H9 (cell line): ENCODE results near the gene PTTG1. TPM values are rescaled to one million over a fixed set of nuclear protein-coding genes. Genes with fewer than 3 reads are reported as not detected.

Experiments used
- DNase-seq: peaks from one replicate; pipeline ENCODE4 v3.0.0-alpha.2; 2017
- H2AFZ ChIP-seq: one replicate; pipeline ENCODE4 v1.6.1; 2013; ENCODE audit warnings: mild to moderate bottlenecking, low read length, control low read depth, moderate library complexity
- H2AK5ac ChIP-seq: 2 replicates; pipeline ENCODE4 v1.6.1; 2013; ENCODE audit warnings: low read length, control low read depth, mixed read lengths; ENCODE audit not compliant: insufficient read length
- H2BK120ac ChIP-seq: one replicate; pipeline ENCODE4 v1.6.1; 2013; ENCODE audit warnings: low read depth, mild to moderate bottlenecking, low read length, control low read depth, inconsistent platforms; ENCODE audit not compliant: poor library complexity, severe bottlenecking
- H2BK12ac ChIP-seq: 2 replicates; pipeline ENCODE4 v1.6.1; 2013; ENCODE audit warnings: low read length, control low read depth, mixed read lengths, low read depth; ENCODE audit not compliant: insufficient read length
- H2BK15ac ChIP-seq: 2 replicates; pipeline ENCODE4 v1.6.1; 2013; ENCODE audit warnings: low read depth, low read length, control low read depth
- H2BK20ac ChIP-seq: one replicate; pipeline ENCODE4 v1.6.1; 2013; ENCODE audit warnings: low read depth, mild to moderate bottlenecking, low read length, control low read depth, inconsistent platforms; ENCODE audit not compliant: poor library complexity, severe bottlenecking
- H2BK5ac ChIP-seq: 2 replicates; pipeline ENCODE4 v1.6.1; 2013; ENCODE audit warnings: low read length, control low read depth, mixed read lengths; ENCODE audit not compliant: insufficient read length
- H3K14ac ChIP-seq: 2 replicates; pipeline ENCODE4 v1.6.1; 2013; ENCODE audit warnings: low read length, control low read depth; ENCODE audit not compliant: insufficient read depth
- H3K18ac ChIP-seq: 2 replicates; pipeline ENCODE4 v1.6.1; 2013; ENCODE audit warnings: low read depth, mild to moderate bottlenecking, mixed read lengths, low read length, control low read depth; ENCODE audit not compliant: insufficient read length
- H3K23ac ChIP-seq: 2 replicates; pipeline ENCODE4 v1.6.1; 2013; ENCODE audit warnings: low read length, control low read depth, mixed read lengths, low read depth; ENCODE audit not compliant: insufficient read length
- H3K23me2 ChIP-seq: 2 replicates; pipeline ENCODE4 v1.6.1; 2013; ENCODE audit warnings: low read depth, mild to moderate bottlenecking, mixed read lengths, low read length, control low read depth; ENCODE audit not compliant: insufficient read length, poor library complexity, severe bottlenecking
- H3K27ac ChIP-seq: 2 replicates; pipeline ENCODE4 v1.5.1; 2013; ENCODE audit warnings: low read length, control low read depth, mixed read lengths, low read depth; ENCODE audit not compliant: insufficient read length
- H3K27me3 ChIP-seq: 2 replicates; pipeline ENCODE4 v1.6.1; 2013; ENCODE audit warnings: low read length, control low read depth, inconsistent platforms; ENCODE audit not compliant: insufficient read depth
- H3K4ac ChIP-seq: 2 replicates; pipeline ENCODE4 v1.6.1; 2013; ENCODE audit warnings: low read depth, mild to moderate bottlenecking, control low read depth, inconsistent platforms, low read length, moderate library complexity
- H3K4me1 ChIP-seq: 2 replicates; pipeline ENCODE4 v1.6.1; 2013; ENCODE audit warnings: low read length, control low read depth, inconsistent platforms; ENCODE audit not compliant: insufficient read depth
- H3K4me2 ChIP-seq: 2 replicates; pipeline ENCODE4 v1.6.1; 2013; ENCODE audit warnings: low read length, control low read depth, mixed read lengths; ENCODE audit not compliant: insufficient read length, insufficient read depth
- H3K56ac ChIP-seq: 2 replicates; pipeline ENCODE4 v1.6.1; 2013; ENCODE audit warnings: low read depth, mild to moderate bottlenecking, mixed read lengths, low read length, control low read depth; ENCODE audit not compliant: insufficient read length
- H3K79me1 ChIP-seq: 2 replicates; pipeline ENCODE4 v1.6.1; 2013; ENCODE audit warnings: low read depth, mild to moderate bottlenecking, moderate library complexity, low read length, control low read depth, inconsistent platforms; ENCODE audit not compliant: insufficient read depth, poor library complexity, severe bottlenecking
- H3K79me2 ChIP-seq: 2 replicates; pipeline ENCODE4 v1.6.1; 2013; ENCODE audit warnings: low read length, control low read depth, inconsistent platforms; ENCODE audit not compliant: insufficient read depth
- H3K9ac ChIP-seq: 2 replicates; pipeline ENCODE4 v1.6.1; 2013; ENCODE audit warnings: low read length, control low read depth, mixed read lengths; ENCODE audit not compliant: insufficient read length; ENCODE audit errors: extremely low read depth
- H3K9me3 ChIP-seq: one replicate; pipeline ENCODE4 v1.6.1; 2013; ENCODE audit warnings: low read depth, low read length, inconsistent platforms; ENCODE audit not compliant: control insufficient read depth
- H3T11ph ChIP-seq: one replicate; pipeline ENCODE4 v1.6.1; 2013; ENCODE audit warnings: mild to moderate bottlenecking, low read length, control low read depth, inconsistent platforms
- H4K20me1 ChIP-seq: one replicate; pipeline ENCODE4 v1.6.1; 2013; ENCODE audit not compliant: control insufficient read depth, insufficient read length, insufficient read depth
- H4K5ac ChIP-seq: 2 replicates; pipeline ENCODE4 v1.6.1; 2013; ENCODE audit warnings: low read depth, mild to moderate bottlenecking, mixed read lengths, low read length, control low read depth; ENCODE audit not compliant: insufficient read length
- H4K8ac ChIP-seq: replicated peaks from 2 replicates; pipeline ENCODE4 v1.6.1; 2013; ENCODE audit warnings: low read length, control low read depth, mixed read lengths, low read depth; ENCODE audit not compliant: insufficient read length
- H4K91ac ChIP-seq: 2 replicates; pipeline ENCODE4 v1.6.1; 2013; ENCODE audit warnings: low read depth, mild to moderate bottlenecking, moderate library complexity, mixed read lengths, low read length, control low read depth; ENCODE audit not compliant: insufficient read length
- H3K27ac Mint-ChIP-seq, 3 experiments: 2 replicates in 2 of 3; 3 replicates in 1 of 3; pipeline ENCODE4 v1.8.0; 2020 to 2021; ENCODE audit warnings: mixed read lengths in 3 of 3, mild to moderate bottlenecking in 1 of 3, moderate library complexity in 1 of 3
- H3K27me3 Mint-ChIP-seq: 2 replicates; pipeline ENCODE4 v1.8.0; 2021; ENCODE audit warnings: low read depth, mild to moderate bottlenecking, moderate library complexity, mixed read lengths
- H3K36me3 Mint-ChIP-seq, 3 experiments: 2 replicates in 2 of 3; 3 replicates in 1 of 3; pipeline ENCODE4 v1.8.0; 2020 to 2021; ENCODE audit warnings: low read depth in 3 of 3, mixed read lengths in 3 of 3; ENCODE audit not compliant: insufficient read depth in 1 of 3
- H3K4me1 Mint-ChIP-seq, 2 experiments: 2 replicates each; pipeline ENCODE4 v1.8.0; 2020; ENCODE audit warnings: mixed read lengths in 2 of 2
- H3K4me3 Mint-ChIP-seq, 2 experiments: 2 replicates in 1 of 2; 3 replicates in 1 of 2; pipeline ENCODE4 v1.8.0; 2020 to 2021; ENCODE audit warnings: mild to moderate bottlenecking in 2 of 2, mixed read lengths in 2 of 2, moderate library complexity in 1 of 2
- H3K9me3 Mint-ChIP-seq, 2 experiments: 2 replicates in 1 of 2; 3 replicates in 1 of 2; pipeline ENCODE4 v1.8.0; 2020; ENCODE audit warnings: mild to moderate bottlenecking in 2 of 2, mixed read lengths in 2 of 2, moderate library complexity in 1 of 2
- WGBS: extraction: QIAGEN DNeasy Blood & Tissue Kit; methylation state at CpG from one replicate; pipeline ENCODE4 v1.1.7; 2013; ENCODE audit warnings: missing lambda C conversion rate, low lambda C conversion rate, mixed read lengths; ENCODE audit not compliant: insufficient read length; ENCODE audit errors: extremely low coverage; 5-methylcytosine and 5-hydroxymethylcytosine counted together
- total RNA-seq: library from RNA; stranded (reverse); gene quantifications from 2 replicates; pipeline ENCODE4 v1.2.1, GENCODE V29; 2021
- TF ChIP-seq, protein P1 (sequence below): fragments of 200-600 bp; sonication (generic); conservative IDR thresholded peaks from 3 replicates; pipeline ENCODE4 v1.8.0; 2021; ENCODE audit warnings: antibody characterized with exemption, mild to moderate bottlenecking

PTTG1 gene
- total RNA-seq, 1 experiment from 2014 or later, result 279 TPM

DNA sequence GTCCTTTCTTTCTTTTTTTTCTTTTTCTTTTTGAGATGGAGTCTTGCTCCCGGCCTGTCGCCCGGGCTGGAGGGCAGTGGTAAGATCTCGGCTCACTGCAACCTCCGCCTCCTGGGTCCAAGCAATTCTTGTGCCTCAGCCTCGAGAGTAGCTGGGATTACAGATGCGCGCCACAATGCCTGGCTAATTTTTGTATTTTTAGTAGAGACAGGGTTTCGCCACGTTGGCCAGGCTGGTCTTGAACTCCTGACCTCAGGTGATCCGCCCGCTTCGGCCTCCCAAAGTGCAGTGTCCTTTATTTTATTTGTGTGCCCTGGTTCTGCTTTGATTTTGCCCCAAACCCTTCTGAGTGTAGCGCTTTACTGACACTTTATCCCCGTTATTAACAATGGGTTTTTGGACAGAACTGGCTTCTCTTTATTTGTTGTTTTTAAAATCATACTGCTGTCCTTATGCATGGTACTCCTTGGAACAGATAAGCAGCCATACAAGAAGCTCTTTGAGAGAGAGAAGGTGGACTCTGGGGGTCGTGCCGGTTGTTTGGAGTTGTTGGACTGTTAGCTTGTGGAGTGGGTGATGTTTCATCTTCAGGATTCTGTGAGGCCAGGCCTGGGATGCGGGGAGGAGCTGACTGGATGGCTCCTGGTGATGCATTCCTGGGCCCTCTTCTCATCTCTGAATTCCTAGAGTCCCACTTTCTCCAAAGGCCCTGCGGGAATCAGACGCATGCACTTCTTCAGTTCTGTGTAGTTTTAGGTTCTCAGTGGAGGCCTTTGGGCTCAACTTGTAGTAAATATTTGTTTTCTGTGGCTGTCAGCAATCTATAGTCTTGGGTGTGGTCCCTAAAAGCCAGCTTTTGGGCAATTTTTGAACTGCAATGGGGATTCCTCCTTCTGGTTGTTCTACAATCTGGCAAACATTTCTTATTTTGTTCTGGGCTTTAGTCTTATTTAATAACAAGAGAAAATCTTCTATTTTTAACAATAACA lies 47.8 kb downstream of the PTTG1 start:
- no peak overlapping the region for H3K27ac ChIP-seq
- H4K5ac ChIP-seq, result no peak overlapping the region
- H3K23me2 ChIP-seq, result no peaks in the 10 kb centered on the region
- no peak overlapping the region for H3K23ac ChIP-seq
- H3K9me3 ChIP-seq, result no peaks in the 10 kb centered on the region
- no peaks in the 10 kb centered on the region for H3K79me2 ChIP-seq
- no peak overlapping the region for H3K9ac ChIP-seq
- Mint-ChIP-seq H3K4me3 (no peak overlapping the region), H3K27me3 (no peaks in the 10 kb centered on the region), H3K36me3 (no peaks in the 10 kb centered on the region), H3K27ac (no peak overlapping the region), H3K9me3 (no peaks in the 10 kb centered on the region; a peak in 1 of 5 replicates), H3K4me1 (peaks cover 12 to 16% of the 10 kb centered on the region in 2 experiments)
- H3K27me3 ChIP-seq, result no peaks in the 10 kb centered on the region
- no peaks in the 10 kb centered on the region for H3K4me1 ChIP-seq
- no peak for DNase-seq
- H3K14ac ChIP-seq, result no peak overlapping the region
- no peaks in the 10 kb centered on the region for H3K79me1 ChIP-seq
- no CpG with 5 or more reads among the region's 20 CpGs for WGBS
- H4K8ac ChIP-seq, result no peak overlapping the region
- H2BK15ac ChIP-seq, result no peak overlapping the region
- H3T11ph ChIP-seq, result no peak overlapping the region
- H3K4me2 ChIP-seq, result no peak overlapping the region
- no peak overlapping the region for H2AK5ac ChIP-seq
- TF ChIP-seq, protein P1, sequence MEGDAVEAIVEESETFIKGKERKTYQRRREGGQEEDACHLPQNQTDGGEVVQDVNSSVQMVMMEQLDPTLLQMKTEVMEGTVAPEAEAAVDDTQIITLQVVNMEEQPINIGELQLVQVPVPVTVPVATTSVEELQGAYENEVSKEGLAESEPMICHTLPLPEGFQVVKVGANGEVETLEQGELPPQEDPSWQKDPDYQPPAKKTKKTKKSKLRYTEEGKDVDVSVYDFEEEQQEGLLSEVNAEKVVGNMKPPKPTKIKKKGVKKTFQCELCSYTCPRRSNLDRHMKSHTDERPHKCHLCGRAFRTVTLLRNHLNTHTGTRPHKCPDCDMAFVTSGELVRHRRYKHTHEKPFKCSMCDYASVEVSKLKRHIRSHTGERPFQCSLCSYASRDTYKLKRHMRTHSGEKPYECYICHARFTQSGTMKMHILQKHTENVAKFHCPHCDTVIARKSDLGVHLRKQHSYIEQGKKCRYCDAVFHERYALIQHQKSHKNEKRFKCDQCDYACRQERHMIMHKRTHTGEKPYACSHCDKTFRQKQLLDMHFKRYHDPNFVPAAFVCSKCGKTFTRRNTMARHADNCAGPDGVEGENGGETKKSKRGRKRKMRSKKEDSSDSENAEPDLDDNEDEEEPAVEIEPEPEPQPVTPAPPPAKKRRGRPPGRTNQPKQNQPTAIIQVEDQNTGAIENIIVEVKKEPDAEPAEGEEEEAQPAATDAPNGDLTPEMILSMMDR, result no peak
- H4K91ac ChIP-seq, result no peak overlapping the region
- H2AFZ ChIP-seq, result no peak overlapping the region
- no peak overlapping the region for H3K56ac ChIP-seq
- no peak overlapping the region for H3K18ac ChIP-seq
- H3K4ac ChIP-seq, result no peak overlapping the region
- no peak overlapping the region for H2BK120ac ChIP-seq
- no peaks in the 10 kb centered on the region for H4K20me1 ChIP-seq
- H2BK20ac ChIP-seq, result no peak overlapping the region
- no peak overlapping the region for H2BK12ac ChIP-seq
- H2BK5ac ChIP-seq, result no peak overlapping the region
